HG03520 (cell line): ENCODE results near the gene HCK.
"Not testable (repeated sequence)": the region's sequence is repeated elsewhere in the genome, so short reads cannot be mapped to it uniquely, and the experiment has no call there.

Source experiments
- ATAC-seq: cut with Tn5 transposase; IDR thresholded peaks from one replicate; pipeline ENCODE4 v1.9.1; 2021; ENCODE audit warnings: mild to moderate bottlenecking, moderate library complexity; ENCODE audit not compliant: unreplicated experiment

Gene HCK

GRCh38 chr20:32089637-32090362 is 37.8 kb downstream of the HCK start:
- no peak for ATAC-seq

GRCh38 chr20:32091888-32092346 is 39.9 kb downstream of the HCK start:
- no peak for ATAC-seq

GRCh38 chr20:32098786-32099185 is 46.7 kb downstream of the HCK start:
- ATAC-seq: no peak

GRCh38 chr20:32108814-32109391 is 56.9 kb downstream of the HCK start:
- no peak for ATAC-seq

- ATAC-seq: peak; percentile 62
Measured at GRCh38 chr20:32109392-32110172, 57.5 kb downstream of the HCK start, which contains the start of gene TM9SF4. Gene TM9SF4, plus strand, starts transcription at chr20:32109714. Its CDS starts 27 bp downstream, at chr20:32109741.

GRCh38 chr20:32110173-32110704 is 58.2 kb downstream of the HCK start:
- ATAC-seq: no peak

- no peak for ATAC-seq
Measured at GRCh38 chr20:32110727-32111126, 58.7 kb downstream of the HCK start.

- ATAC-seq: no peak
Measured at GRCh38 chr20:32111156-32111686, 59.2 kb downstream of the HCK start.

- no peak for ATAC-seq
Measured at GRCh38 chr20:32111753-32112152, 59.7 kb downstream of the HCK start.

- ATAC-seq: no peak
Measured at GRCh38 chr20:32112841-32113240, 60.8 kb downstream of the HCK start.

- ATAC-seq: no peak
Measured at GRCh38 chr20:32113591-32114260, 61.7 kb downstream of the HCK start.

GRCh38 chr20:32114305-32114960 is 62.4 kb downstream of the HCK start:
- ATAC-seq: no peak

GRCh38 chr20:32115211-32115767 is 63.2 kb downstream of the HCK start:
- ATAC-seq: no peak

GRCh38 chr20:32116079-32116521 is 64.1 kb downstream of the HCK start:
- ATAC-seq: no peak

GRCh38 chr20:32116796-32117195 is 64.8 kb downstream of the HCK start:
- not testable (repeated sequence) for ATAC-seq

GRCh38 chr20:32118427-32118826 is 66.4 kb downstream of the HCK start:
- not testable (repeated sequence) for ATAC-seq

- no peak for ATAC-seq
Measured at GRCh38 chr20:32119734-32120133, 67.7 kb downstream of the HCK start.

GRCh38 chr20:32121908-32122307 is 69.9 kb downstream of the HCK start:
- ATAC-seq: not testable (repeated sequence)

- no peak for ATAC-seq
Measured at GRCh38 chr20:32123088-32123487, 71.0 kb downstream of the HCK start.
